HG02623 (cell line): ENCODE measurements around the gene PDE4D.
"Not testable (repeated sequence)": the region's sequence is repeated elsewhere in the genome, so short reads cannot be mapped to it uniquely, and the experiment has no call there.

Source experiments
- ATAC-seq: cut with Tn5 transposase; IDR thresholded peaks from one replicate; pipeline ENCODE4 v1.9.1; 2021; ENCODE audit warnings: moderate library complexity; ENCODE audit not compliant: unreplicated experiment

The PDE4D gene

DNA sequence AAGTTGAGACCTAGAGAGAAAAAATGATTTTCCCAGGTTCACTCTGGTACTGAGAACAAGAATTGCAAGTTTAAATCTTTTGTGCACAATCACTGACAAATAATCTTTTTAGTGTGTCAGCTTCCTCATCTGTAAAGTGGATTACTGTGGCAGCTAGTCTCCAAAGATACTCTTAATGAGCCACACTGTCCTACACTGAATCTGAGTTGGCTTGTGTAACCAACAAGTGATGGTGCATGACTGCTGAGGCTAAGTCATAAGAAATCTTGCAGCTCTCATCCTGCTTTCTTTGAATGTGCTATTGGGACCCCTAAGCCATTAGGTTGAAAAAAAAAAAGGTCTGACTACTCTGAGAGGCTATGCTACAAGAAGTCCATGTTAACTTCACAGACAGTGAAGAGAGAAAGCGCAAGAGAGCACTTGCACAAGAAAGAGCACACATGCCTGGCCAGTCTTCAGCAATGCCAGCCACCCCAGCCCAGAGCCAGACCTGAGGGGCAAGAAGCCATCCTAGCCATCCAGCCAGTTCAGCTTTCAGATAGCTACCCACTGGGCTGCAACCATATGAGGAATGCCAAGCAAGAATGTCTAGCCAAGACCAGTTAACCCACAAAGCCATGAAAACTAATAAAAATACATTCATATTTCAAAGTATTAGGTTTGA, 891.2 kb downstream of the PDE4D start:
- ATAC-seq, result no peak

- no peak for ATAC-seq
These were observed 891.8 kb downstream of the PDE4D start for GRCh38 chr5:59001716-59002115.

DNA sequence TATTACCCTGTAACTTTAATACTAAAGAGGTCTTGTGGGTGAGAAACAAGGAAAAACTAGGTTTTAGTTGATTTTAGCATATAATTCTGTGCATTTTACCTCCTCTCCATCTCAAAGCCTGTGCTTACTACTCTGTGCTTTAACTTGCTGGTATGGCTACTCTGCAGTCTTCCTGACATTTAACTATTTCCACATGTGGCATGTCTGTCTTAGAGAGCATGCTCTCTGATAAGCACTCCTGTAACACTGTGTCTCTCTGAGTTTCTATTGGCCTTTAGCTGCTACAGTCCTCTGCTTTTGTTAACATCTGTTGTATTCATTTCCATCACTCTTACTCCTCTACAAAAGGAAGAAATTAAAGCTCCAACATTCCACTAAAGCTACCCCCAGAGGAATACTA, 892.4 kb downstream of the PDE4D start:
- no peak for ATAC-seq

DNA sequence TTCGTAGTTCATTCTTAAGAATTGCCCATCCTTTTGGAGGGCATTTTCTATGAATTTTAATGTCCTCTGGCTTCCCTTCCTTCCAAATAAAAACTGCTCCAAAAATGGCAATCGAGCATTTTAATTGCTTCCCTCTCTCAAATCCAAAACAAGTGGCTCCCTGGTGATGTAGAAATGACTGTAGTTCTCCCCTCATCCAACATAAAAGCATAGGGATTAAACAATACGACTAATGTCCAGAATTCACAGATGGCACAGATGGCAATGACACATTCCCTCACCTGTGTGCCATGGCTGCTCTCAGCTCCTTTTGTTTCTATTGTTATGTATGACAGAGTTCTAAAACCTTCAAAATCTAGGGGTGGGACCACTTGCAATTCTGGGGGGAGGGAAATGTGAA, 893.3 kb downstream of the PDE4D start:
- no peak for ATAC-seq

- ATAC-seq, result no peak
These were observed 893.7 kb downstream of the PDE4D start for GRCh38 chr5:58999804-59000203.

GRCh38 chr5:58998544-58998943, 895.0 kb downstream of the PDE4D start:
- ATAC-seq, result no peak

DNA sequence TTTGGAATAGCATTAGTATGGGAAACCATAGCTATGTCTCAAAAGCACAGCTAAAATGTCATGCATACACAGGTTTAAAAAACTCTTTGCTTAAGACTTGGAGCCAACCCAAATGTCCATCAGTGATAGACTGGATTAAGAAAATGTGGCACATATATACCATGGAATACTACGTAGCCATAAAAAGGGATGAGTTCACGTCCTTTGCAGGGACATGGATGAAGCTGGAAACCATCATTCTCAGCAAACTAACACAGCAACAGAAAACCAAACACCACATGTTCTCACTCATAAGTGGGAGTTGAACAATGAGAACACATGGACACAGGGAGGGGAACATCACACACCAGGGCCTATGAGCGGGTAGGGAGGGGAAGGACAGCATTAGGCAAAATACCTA, 897.7 kb downstream of the PDE4D start:
- ATAC-seq, result not testable (repeated sequence)

GRCh38 chr5:58993461-58993860, 900.1 kb downstream of the PDE4D start:
- ATAC-seq, result no peak

DNA sequence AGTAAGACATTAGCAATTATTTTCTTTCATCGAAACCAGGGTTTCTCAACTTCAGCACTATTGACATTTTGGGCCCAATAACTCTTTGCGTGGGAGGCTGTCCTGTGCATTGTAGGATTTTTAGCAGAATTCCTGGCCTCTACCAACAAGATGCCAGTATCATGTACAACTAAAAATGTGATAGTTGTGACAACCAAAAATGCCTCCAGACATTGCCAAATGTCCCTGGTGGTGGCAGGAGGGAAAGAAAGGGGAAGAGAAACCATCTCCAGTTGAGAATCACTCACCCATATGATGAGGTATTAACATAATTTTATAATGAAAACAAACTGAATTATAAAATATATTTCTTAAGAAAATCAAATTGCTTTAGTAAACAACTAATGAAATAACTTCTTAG, 904.6 kb downstream of the PDE4D start:
- ATAC-seq, result no peak

GRCh38 chr5:58987193-58987592, 906.3 kb downstream of the PDE4D start:
- ATAC-seq, result no peak

DNA sequence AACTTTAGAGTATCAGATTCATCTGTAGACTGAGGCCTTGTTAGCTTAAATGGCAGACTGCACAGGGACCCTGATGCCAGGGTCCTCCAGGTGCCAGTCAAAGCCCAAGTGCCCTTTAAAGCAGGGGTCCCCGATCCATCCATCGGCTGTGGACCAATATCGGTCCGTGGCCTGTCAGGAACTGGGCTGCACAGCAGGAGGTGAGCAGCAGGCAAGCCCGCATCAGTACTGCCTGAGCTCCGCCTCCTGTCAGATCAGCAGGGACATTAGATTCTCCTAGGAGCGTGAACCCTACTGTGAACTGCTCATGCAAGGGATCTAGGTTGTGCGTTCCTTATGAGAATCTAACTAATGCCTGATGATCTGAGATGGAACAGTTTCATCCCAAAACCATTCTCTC, 907.2 kb downstream of the PDE4D start:
- no peak for ATAC-seq

GRCh38 chr5:58985759-58986158, 907.8 kb downstream of the PDE4D start:
- ATAC-seq, result no peak

GRCh38 chr5:58985311-58985710, 908.2 kb downstream of the PDE4D start:
- no peak for ATAC-seq

- ATAC-seq, result no peak
These were observed 909.7 kb downstream of the PDE4D start for GRCh38 chr5:58983526-58984452.

DNA sequence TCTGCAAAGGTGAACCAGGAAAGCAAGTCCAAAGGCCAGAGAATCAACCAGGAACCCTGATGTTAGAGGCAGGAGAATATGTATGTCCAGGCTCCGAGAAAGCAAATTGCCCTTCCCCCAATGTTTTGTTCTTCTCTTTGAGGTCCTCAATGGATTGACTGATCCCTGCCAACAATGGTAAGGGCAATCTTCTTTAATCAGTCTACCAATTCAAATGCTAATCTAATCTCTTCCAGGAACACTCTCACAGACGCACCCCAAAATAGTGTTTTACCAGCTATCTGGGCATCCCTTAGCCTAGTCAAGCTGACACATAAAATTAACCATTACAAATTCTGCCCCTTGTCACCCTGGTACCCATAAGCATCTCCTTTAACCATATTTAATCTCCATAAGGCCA, 912.6 kb downstream of the PDE4D start:
- ATAC-seq, result no peak

- ATAC-seq, result no peak
These were observed 914.4 kb downstream of the PDE4D start for GRCh38 chr5:58979090-58979489.

DNA sequence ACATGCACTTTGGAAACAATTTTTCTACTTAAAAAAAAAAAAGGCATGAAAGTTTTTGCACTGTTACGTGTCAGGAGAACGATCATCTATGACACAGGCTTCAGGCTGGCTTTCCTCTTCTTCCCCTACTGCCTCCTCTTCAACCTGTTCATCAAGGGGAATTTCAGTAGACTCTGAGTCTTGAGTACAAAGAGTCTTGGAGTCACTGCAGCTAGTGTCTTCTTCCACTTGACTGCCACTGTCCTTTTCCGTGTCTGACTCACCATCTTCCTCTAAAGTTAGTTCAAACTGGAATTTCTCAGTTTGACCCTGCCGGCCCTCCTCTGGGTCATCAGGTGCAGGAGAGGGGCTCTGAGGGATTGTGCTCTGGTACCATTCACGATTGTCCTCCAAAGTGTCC, 918.9 kb downstream of the PDE4D start:
- no peak for ATAC-seq

DNA sequence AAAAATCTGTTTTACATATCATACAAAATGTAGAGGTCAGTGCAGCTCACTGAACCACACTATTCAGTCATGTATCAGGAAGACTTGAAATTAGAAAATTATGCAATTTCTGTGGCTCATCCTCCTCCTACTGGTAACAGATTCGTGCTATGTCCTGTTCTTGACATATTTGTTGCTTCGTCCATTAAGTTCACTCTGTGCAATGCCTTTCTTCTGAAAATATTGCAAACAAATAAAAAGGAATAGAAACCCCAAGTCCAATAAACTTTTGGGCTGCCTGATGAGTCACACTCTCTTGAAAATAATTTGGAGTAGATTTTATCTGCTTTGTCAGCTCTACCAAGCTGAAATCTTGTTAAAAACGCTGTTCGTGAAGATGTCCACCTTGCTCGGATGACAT, 919.4 kb downstream of the PDE4D start:
- no peak for ATAC-seq

DNA sequence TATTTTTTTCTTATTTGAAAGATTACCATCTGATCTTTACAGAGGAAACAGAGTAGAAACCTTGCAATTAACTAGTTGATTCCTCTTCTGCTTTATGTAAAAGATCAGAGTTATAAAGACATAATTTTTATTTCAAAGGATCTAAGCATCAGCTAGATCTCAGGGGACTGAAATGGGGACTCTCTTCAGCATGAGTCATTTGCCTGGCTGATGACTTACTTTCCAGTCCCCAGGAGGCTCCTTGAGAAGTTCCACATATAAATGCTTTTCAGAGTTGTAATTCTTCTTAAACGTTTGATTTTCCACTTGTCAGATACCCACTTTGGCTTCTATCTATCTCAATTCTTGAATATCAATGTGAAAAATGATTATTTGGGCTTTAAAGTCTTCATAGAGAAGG, 921.2 kb downstream of the PDE4D start:
- ATAC-seq, result no peak

DNA sequence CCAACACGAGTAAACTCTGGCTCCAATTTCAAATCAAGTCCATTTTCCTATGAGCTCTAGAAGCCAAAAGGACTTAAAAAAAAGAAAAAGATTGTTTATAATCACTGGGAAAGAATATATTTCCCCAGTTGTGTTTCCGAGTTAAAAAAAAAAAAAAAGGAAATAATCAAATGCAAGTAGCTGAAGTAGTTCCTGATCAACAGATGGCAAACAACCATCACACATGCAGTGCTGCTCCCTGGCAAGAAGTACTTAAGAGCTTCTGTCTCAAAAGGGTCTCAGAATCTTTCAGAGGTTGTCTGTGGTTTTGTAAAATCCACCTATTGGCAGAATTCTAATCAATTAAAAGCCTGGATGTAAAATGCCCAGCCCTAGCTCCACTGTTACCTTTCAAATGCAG, 922.8 kb downstream of the PDE4D start:
- ATAC-seq, result no peak

DNA sequence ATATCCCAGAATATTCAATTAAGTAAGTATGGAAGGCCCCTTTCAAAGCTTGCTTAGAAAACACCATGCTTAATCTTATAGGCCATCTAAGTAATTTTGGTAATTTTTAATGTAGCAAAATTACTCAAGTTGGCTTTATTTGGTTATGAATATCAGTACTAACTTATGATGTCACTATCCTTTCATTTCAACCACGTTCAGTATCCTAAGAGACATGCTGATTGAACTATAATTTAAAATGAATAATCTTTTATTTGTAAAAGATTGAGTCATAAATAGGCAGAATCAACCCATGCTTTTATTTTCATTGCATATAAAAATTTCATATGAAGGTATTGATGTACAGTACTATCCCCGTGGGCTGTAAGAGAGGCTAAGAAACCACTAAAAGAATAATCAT, 923.7 kb downstream of the PDE4D start:
- no peak for ATAC-seq

DNA sequence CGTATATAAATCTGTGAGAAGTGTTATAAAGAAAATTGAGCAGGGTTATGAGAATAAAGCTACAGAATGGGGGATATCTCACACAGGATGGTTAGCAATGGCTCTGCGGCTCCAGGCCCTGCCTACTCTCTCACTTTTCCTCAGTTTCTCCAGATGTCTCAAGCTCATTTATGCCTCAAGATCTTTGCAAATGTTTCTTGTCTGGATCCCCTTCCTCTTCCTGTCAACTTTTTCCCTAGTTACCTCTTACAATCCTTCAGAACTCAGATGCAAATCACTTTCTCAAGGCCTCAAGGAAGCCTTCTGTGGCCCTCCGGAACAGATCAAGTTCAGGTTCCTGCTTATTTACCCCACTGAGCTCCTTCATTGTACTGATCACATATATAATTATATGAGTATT, 924.3 kb downstream of the PDE4D start:
- no peak for ATAC-seq
